GM15510 (cell line): ENCODE measurements around the gene HS2ST1.

Source experiments
- POLR2A ChIP-seq: IDR thresholded peaks from 3 replicates; pipeline ENCODE4 v1.6.1; 2011; ENCODE audit warnings: borderline replicate concordance; ENCODE audit not compliant: insufficient read length; ENCODE audit errors: extremely low read depth

Gene HS2ST1

DNA sequence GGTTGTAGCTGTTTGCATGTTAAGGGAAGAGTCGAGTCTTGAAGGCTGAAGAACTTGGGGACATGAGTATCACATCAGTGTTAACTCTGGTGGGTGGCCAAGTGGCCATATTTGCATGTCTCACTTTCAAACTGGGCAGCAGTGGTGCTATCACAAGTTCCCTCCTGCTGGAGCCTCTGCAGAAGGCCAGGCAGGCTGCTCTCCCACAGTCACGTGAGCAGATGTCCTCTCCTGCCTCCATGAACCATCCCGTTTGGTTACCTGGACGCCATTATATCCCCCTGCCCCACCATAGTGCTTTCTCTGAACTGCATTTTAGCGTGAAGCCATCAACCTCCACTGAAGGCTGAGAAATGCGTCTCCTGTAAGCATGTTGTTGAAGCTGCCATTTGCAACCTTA is 209.2 kb downstream of the HS2ST1 start:
- no peak for TF ChIP-seq POLR2A

DNA sequence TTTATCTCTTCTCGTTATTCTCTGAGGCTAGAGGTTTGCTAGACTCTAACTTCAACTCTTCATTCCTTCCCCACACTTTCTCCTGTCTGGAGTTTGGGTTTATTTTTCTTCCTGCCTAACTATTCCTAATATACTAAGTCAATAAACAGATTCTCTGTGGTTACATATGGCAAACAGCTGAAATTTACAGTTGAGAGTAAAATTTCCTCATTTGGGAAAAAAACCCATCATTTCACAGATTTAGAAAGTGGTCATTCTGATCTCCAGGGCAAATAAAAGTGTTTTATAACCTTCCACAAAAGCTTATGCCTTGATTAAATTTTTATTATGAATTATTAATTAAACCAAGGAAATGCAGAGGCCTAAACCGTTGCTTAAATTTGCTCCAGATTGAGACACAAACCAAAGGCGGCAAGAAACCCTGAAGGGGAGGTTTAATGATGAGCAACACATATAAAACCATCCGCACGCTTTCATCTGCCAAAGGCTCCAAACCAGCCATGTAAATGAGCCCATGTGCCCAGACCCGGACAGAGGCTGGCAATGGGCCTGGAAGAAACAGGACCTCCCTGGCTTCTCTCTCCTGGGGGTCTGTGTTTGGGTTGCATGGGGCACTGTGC is 212.6 kb downstream of the HS2ST1 start:
- TF ChIP-seq POLR2A = no peak

DNA sequence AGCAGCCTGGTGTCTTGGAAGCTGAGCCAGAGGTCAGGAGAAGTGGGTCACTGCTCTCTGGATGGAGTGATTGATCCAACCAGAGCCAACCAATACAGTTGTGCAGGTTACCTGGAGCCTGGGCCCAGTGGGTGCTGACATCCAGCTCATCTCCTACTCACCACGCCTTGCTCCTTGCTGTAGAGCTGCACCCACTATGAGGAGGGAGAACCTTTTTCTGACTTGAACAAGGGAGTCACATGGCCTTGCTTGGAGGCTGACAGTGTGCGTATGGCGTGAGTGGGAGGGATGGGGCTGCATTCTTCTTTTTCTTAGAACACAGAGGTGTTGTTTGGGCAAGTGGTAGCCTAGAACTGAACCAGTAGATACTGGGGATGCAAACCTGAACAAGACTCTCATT is 213.1 kb downstream of the HS2ST1 start:
- TF ChIP-seq POLR2A = no peak

DNA sequence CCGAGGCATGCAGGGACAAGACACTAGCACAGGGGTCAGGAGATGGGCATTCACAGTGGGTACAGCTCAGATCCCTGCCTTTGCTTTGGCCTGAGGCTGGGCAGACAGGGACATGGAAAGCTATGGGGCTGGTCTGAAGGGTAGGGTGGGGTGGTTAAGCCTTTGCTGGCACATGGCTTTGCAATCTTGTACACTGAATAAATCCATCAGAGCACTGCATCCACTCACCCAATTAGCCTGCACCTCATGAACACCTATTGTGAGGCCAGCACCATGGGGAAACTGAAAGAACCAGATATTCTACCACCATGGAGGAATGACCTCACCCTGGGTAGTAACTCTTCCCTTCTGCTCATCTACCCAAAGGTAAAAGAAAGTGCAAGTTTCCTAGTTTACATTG is 214.6 kb downstream of the HS2ST1 start:
- TF ChIP-seq POLR2A = no peak

DNA sequence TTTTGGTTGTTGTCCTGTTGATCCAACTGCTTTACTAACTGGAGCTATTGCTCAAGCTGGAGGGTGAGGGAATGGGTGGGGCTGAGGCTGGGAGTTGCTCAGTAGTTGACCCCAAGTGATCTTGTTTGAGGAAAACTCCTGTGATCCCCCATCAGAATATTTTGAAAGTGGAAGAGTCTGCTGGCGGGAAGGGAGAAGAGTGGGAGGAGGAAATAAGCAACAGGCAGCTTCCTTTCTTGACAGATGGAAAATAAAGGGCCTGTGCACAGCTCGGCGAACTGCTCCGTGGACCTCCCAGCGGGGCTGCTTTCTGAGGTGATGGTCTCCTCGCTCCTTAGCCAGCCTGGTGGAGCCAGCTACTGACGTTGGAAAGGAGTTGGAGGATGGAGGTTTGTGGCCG is 215.2 kb downstream of the HS2ST1 start:
- TF ChIP-seq POLR2A = no peak

DNA sequence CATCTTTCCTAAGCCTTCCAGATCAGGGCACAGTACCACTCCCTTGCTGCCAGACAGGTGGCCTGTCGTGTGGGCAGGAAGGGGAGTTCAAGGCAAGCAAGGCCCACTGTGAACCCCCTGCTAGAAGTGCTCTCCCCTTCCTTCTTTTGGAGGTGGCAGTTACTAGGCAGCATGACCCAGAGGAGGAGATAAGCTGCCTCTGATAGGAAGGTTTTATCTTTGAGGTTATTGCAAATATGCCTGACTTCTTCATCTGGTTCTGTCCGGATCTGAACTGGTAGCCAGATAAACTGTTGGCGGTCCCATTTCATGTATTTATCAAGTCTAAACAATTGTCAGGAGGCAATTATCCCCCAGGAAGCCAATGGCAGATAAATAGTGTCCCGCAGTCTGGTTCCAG is 216.0 kb downstream of the HS2ST1 start:
- no peak for TF ChIP-seq POLR2A

DNA sequence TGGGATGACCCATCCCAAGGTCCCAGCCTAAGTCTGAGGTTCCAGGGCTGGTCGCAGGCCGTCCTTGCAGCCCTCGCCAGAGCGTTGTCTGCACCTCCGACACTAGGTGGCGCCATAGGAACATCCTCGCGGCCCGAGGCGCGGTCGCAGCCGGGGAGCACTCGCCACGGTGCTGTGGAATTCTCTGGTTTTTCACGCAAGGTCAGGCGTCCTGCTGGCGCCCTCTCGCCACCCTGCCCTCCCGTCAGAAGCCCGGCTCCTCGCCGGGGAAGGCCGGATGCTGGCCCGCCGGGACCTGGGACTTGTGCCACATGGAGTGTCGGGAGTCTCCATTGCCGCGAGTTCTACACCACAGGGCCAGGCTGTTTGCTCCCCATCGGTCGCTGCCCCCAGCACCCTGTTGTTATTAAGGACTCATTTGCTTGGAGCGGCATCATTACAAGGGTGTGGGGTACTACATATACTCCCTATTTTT is 217.4 kb downstream of the HS2ST1 start:
- TF ChIP-seq POLR2A = no peak

DNA sequence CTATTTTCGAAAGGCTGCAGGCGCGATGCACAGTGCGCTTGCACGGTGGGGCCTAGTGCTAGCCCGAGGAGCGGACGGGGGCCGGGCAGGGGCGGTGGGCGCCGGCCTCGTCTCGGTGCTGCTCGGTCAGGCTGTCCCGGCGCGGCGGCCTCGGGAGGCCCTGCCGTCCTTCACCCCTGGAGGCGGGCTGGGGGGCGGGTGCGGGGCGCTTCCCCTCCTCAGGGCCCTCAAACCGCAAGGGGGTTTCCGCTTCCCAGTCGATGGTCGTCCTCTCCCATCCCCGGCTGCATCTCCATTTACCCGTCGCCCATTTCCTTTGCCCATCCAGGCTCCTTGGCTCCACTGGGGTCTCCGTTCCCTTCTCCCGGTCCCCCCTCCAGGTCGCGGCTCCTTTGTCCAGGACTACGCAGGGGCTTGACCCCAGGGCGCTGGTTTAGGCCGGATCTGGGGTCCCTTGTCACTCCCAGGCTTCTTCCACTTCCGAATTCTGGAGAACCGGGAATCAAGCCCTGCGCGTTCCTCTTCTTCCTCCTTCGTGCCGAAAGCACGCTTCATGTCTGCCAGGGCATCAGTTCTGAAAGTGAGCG is 217.9 kb downstream of the HS2ST1 start:
- TF ChIP-seq POLR2A = no peak

DNA sequence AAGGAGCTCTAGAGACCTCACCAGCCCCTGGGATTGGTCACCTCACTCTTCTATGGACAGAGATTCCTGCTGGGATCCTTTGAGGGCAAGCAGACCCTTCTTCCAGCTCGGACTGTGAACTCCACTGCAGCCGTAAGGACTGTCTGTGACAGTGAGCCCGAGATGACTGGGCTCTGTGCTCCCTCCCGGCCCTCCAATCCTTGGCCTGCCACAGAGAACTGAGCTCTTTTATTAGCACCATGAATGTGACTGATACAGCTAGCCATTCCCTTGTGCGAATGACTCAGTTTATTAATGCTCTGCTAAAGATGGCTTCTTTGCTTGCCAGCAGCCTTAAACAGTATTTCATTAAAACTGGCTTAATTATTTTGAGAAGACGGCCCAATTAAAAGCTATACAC is 219.6 kb downstream of the HS2ST1 start:
- no peak for TF ChIP-seq POLR2A

DNA sequence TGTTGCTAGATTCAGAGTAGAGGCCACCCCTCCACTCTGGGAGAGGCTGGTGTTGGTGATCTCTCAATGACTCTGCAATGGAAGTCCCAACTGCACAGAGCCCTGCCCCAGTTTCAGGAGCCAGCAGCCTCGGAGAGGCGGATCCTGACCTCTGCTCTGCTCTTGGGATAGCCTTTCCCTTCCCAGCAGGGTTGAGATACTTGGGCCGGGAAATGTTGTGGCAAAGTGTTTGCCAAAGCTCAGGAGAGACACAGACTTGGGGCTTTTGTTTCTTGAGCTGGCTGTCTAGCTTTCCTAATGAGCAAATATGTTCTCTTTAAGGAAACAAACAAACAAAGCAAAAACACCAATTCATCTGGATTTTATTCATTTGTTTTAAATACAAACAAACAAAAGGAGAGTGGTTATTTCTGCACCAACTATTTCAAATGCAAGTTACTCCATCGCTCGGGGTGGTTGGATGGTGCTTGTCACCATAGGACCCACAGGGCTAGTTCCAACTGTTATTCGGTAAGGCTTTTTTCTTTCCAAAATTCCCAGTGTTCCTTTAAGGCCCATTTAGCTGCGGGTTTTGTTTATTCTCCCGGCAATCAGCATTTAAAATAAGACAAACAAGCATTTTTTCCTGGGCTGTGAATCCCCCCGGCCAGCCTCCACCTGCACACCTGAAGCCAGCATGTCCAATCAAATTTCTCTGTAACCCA is 220.3 kb downstream of the HS2ST1 start:
- no peak for TF ChIP-seq POLR2A

DNA sequence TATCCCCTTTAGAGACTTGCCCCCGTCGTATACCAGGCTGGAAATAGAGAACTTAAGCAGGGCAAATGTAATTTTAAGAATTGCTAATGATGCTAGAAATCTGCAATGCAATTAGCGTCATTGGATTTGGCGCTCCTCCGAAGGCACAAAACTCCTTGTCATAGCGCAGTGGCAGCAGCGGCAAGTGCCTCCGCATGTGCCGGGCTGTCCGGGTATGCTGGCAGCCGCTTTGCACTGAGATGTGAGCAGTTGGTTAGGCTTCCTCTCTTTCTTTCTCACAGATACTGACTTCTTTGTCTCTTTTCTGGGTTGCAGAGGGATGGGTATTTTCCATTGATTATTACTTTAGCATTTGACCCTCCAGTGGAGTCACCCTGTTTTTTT is 220.9 kb downstream of the HS2ST1 start:
- TF ChIP-seq POLR2A = no peak

DNA sequence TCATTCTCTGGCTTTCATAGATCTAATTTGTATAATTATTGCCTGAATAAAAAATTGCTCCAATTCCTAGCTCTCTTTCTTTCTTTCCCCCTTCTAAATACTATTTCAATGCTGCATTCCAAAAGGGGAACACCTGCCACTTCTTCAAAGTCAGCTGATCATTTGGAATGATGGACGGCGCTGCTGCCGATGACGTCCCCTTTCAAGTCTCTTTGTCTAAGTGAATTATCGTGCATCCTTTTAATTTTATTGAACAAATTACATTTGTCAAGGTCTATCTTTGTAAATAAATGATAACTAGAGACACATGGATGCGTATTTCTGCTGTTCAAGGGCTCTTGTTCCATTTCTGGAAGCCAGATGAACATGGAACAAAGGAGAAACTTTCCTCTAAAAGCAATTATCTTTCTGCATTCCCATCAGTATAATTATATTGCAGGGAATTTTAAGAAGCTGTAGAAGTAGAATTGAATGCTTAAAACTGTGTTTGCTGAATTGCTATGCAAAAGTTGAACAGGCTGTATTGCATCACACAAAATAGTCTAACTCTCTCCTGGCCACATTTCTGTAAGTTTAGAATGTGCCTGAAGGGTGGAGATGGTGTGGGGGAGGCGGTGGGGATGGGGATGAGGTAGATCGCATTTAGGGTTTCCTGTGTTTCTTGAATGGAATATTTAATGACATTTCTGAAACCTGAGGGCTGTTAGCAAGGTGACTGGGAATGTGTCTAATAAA is 222.3 kb downstream of the HS2ST1 start:
- TF ChIP-seq POLR2A = no peak

DNA sequence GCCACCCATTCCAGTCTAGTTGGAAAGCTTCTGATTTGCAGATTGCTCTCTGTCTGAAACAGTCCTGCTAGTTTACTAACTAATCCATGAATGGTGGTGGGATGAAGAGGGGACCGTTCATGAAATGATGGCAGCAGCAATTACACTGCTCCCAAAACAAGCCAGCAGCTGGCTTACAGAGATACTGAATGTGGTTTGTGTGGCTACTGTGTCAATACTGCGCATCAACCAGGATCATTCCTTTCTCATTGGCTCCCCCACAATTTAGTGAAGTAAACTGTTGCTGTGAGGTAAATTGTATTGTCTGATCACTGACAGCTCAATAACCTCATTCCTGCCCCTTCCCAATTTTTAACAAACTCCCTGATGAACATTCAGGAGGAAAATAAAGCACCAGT is 222.9 kb downstream of the HS2ST1 start:
- TF ChIP-seq POLR2A = no peak

DNA sequence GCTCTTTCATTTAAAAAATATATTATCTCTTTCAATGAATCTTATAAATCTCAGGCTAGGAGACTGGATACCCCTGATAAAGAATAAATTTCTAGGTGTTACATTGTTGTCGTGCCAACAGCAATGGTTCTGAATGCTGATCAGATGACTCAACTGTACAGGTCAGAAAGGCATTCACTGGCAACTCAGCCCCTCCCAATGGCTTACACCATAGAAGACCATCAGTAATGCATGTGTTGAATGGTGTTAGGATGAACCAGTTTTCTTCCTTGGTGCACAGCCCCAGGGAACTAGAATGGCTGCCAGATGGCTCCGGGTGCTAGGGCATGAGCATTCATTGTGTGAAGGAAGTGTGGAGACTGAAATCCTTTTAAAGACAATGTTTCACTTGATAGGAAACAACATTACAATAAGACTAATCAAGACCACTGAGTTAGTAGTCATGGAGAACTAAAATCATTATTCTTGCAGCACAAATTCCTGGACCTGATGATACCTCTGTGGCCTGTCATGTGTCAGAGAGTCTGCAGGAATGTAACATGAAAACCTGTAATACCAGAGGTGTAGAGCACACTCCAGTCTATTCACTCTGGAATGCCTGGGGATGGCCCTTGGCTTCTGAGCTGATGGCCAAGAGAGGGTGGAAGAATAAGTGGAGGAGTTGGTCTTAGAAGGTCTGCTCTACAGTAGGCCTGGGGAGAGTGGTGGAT is 226.6 kb downstream of the HS2ST1 start:
- no peak for TF ChIP-seq POLR2A

DNA sequence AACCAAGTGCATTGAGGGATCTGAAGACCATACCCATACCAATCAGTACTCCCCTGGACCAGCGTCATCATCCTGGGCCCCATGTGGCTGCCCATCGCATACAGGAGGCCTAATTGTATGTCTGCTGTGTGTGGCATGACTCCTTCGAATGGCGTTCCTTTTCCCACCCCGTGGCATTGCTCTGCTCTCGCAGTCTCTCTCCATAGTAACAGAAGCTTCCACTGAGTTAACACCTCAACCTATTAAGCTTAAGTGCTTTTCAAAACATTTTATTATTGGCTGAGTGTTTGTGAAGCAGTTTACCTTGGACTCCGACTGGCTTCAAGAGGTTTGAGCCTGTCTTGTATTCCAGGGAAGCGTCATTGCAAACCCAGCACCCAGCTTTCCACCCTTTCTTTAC is 227.1 kb downstream of the HS2ST1 start:
- TF ChIP-seq POLR2A = no peak

DNA sequence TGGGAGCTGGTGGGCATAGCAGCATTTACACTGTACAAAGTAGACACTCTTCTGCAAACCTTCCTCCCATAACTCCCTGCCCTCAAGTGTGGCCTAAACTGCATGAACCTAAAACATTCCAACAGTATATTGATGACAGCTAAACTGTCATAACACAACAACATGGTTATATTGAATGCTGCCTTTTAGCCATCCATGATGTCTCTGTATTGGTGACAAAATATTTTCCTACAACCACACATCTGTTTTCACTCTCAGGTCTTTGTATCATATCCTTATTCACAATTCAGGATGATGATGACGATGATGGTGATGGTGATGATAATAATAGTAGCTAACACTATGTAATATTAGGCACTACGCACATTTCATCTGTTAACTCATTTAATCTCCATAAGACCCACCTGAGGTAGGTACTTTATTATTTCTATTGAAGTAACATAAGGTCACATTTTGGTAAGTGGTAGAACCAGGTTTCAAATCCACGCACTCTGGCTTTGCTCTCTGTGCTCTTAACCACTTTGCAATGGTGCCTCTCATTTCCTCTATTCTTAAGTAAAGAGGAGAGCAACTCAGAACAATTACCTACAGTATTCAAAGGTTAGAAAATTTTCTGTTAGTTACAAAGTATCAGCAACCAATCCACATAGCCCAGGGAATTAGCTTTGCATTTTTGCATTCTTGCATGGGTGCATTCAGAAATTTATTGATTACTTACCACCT is 229.1 kb downstream of the HS2ST1 start:
- no peak for TF ChIP-seq POLR2A
